RWPE2 (cell line): ENCODE results near the gene C1QTNF8.

ENCODE experiments used
- ATAC-seq: fragments of 200-7000 bp; cut with Tn5 transposase; 3 replicates; pipeline ENCODE4 v1.9.1; 2021; ENCODE audit warnings: low read depth
- DNase-seq: peaks from one replicate; pipeline ENCODE4 v3.0.0-alpha.2; 2020; ENCODE audit warnings: low spot score
- H3K27ac ChIP-seq: fragments of 450-650 bp; 2 replicates; pipeline ENCODE4 v1.5.1; 2017; ENCODE audit warnings: mild to moderate bottlenecking; ENCODE audit not compliant: poor library complexity, severe bottlenecking
- H3K27me3 ChIP-seq: fragments of 250-450 bp; sonication (Bioruptor Pico); 2 replicates; pipeline ENCODE4 v1.5.1; 2021; ENCODE audit warnings: mild to moderate bottlenecking, moderate library complexity; ENCODE audit not compliant: insufficient read depth, poor library complexity, severe bottlenecking
- H3K36me3 ChIP-seq: fragments of 250-450 bp; sonication (Bioruptor Pico); 2 replicates; pipeline ENCODE4 v1.5.1; 2020; ENCODE audit warnings: low read depth, mild to moderate bottlenecking, moderate library complexity
- H3K4me1 ChIP-seq: fragments of 250-450 bp; sonication (Bioruptor Pico); 2 replicates; pipeline ENCODE4 v1.5.1; 2021; ENCODE audit warnings: mild to moderate bottlenecking, moderate library complexity; ENCODE audit not compliant: insufficient read depth, poor library complexity, severe bottlenecking
- H3K4me3 ChIP-seq: fragments of 250-450 bp; sonication (Bioruptor Pico); 2 replicates; pipeline ENCODE4 v1.5.1; 2021; ENCODE audit warnings: mild to moderate bottlenecking, moderate library complexity; ENCODE audit not compliant: severe bottlenecking
- H3K9me3 ChIP-seq: fragments of 250-450 bp; sonication (Bioruptor Pico); 2 replicates; pipeline ENCODE4 v1.5.1; 2021; ENCODE audit warnings: mild to moderate bottlenecking, moderate library complexity; ENCODE audit not compliant: severe bottlenecking
- TF ChIP-seq, protein P1 (sequence below): fragments of 450-650 bp; IDR thresholded peaks from one replicate; pipeline ENCODE4 v1.5.1; 2017; ENCODE audit warnings: mild to moderate bottlenecking, moderate library complexity; ENCODE audit not compliant: poor library complexity, severe bottlenecking

C1QTNF8 gene

DNA sequence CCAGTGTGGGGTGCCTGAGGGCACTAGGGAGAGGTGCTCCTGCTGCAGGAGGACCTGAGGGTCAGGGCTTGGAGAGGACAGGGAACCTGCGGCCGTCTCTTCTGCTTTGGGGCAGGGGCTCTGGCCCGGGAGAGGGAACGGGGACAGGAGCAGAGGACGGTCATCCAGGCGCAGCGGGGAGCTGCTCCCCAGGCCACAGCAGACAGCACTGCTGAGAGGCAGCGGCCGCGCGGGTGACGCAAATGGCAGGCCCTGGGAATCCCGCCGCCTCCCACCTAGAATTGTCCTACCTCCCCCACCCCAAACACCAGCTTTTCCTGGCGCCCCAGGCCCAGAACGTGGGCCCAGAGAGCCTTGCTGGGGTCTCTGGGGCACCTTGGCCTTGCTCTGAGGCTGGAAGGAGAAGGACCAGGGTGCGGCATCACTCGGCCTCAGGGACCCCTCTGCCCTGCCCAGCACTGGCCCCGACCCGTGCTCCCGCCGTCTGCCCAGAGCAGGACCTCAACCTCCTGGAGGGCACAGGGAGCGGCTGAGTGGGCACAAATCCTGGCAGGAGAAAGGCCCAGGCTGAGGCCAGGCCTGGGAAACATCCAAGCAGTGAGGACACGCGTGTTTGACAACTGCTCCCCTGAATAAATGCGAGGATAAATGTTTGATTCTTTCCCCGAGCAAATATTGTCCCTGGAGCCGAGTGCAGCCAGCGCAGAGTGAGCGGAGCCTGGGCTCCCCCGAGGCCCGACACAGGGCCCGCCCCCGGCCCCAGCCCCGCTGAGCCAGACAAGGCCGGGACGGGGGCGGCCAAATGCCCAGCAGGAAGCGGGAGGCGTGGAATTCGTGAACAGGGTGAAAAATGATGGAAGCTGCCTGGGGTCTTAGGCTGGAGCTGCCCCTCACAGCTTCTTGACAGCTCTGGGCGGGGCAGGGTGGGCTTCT lies 15.0 kb downstream of the C1QTNF8 start:
- ATAC-seq, result no peak
- H3K4me1 ChIP-seq, result peaks cover 21% of the 10 kb centered on the region
- H3K27ac ChIP-seq, result no peak overlapping the region
- DNase-seq, result no peak
- TF ChIP-seq, protein P1, sequence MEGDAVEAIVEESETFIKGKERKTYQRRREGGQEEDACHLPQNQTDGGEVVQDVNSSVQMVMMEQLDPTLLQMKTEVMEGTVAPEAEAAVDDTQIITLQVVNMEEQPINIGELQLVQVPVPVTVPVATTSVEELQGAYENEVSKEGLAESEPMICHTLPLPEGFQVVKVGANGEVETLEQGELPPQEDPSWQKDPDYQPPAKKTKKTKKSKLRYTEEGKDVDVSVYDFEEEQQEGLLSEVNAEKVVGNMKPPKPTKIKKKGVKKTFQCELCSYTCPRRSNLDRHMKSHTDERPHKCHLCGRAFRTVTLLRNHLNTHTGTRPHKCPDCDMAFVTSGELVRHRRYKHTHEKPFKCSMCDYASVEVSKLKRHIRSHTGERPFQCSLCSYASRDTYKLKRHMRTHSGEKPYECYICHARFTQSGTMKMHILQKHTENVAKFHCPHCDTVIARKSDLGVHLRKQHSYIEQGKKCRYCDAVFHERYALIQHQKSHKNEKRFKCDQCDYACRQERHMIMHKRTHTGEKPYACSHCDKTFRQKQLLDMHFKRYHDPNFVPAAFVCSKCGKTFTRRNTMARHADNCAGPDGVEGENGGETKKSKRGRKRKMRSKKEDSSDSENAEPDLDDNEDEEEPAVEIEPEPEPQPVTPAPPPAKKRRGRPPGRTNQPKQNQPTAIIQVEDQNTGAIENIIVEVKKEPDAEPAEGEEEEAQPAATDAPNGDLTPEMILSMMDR, result no peak
- peaks cover 17% of the 10 kb centered on the region for H3K9me3 ChIP-seq
- H3K36me3 ChIP-seq, result no peaks in the 10 kb centered on the region
- peaks cover 14% of the 10 kb centered on the region for H3K27me3 ChIP-seq
- H3K4me3 ChIP-seq, result no peak overlapping the region

GRCh38 chr16:1079786-1080525 lies 16.1 kb downstream of the C1QTNF8 start:
- ATAC-seq (no peak), DNase-seq (no peak)
- H3K36me3 ChIP-seq, result no peaks in the 10 kb centered on the region
- H3K4me1 ChIP-seq, result peaks cover 21% of the 10 kb centered on the region
- peaks cover 14% of the 10 kb centered on the region for H3K9me3 ChIP-seq
- no peak overlapping the region for H3K4me3 ChIP-seq
- peaks cover 16% of the 10 kb centered on the region for H3K27me3 ChIP-seq
- TF ChIP-seq, protein P1, result no peak
- no peak overlapping the region for H3K27ac ChIP-seq

GRCh38 chr16:1079341-1079740 lies 16.7 kb downstream of the C1QTNF8 start:
- Histone ChIP-seq H3K4me1 (peaks cover 21% of the 10 kb centered on the region), H3K9me3 (peaks cover 8% of the 10 kb centered on the region), H3K27ac (no peak overlapping the region), H3K4me3 (no peak overlapping the region), H3K27me3 (peaks cover 22% of the 10 kb centered on the region), H3K36me3 (no peaks in the 10 kb centered on the region)
- ATAC-seq (no peak), DNase-seq (no peak)
- TF ChIP-seq, protein P1, result no peak

DNA sequence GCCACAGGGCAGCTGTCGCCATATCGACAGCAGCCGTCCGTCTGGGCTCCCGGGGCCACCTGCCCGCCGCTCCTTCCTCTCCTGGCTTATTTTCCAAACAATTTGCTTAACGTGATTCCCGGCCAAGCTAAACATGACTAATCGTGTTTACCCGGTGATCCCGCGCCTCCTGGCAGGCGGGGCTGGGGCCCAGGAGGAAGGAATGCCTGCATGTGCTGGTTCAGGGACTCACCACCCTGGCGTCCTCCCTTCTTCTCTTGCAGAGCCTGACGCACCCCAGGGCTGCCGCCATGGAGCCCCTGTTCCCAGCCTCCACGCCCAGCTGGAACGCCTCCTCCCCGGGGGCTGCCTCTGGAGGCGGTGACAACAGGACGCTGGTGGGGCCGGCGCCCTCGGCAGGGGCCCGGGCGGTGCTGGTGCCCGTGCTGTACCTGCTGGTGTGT lies 17.4 kb downstream of the C1QTNF8 start:
- peak; percentile 86 for DNase-seq
- Histone ChIP-seq H3K36me3 (no peaks in the 10 kb centered on the region), H3K27ac (no peak overlapping the region), H3K9me3 (peaks cover under 1% of the 10 kb centered on the region), H3K27me3 (peaks cover 28% of the 10 kb centered on the region), H3K4me3 (no peak overlapping the region), H3K4me1 (peaks cover 21% of the 10 kb centered on the region)
- peak; percentile 79 for ATAC-seq
- TF ChIP-seq, protein P1, result no peak
